OCI-LY3 (cell line): ENCODE data around the gene NUDT7.

Experiments
- H2AFZ ChIP-seq: fragments of 200-600, 300-600 bp; shearing (Covaris generic); 2 replicates; pipeline ENCODE4 v1.6.0; 2014; ENCODE audit warnings: antibody characterized with exemption, low read depth, low read length
- H3K27ac ChIP-seq: fragments of 200-600, 300-600 bp; sonication (generic); 2 replicates; pipeline ENCODE4 v1.5.1; 2014; ENCODE audit warnings: mild to moderate bottlenecking, low read length, moderate library complexity, mixed read lengths
- H3K27me3 ChIP-seq: fragments of 200-600, 300-600 bp; sonication (generic); 2 replicates; pipeline ENCODE4 v1.6.1; 2014; ENCODE audit warnings: low read depth, low read length, mixed read lengths
- H3K36me3 ChIP-seq: fragments of 200-600, 300-600 bp; sonication (generic); replicated peaks from 2 replicates; pipeline ENCODE3; 2014; ENCODE audit warnings: low read depth, low read length, mixed read lengths
- H3K4me1 ChIP-seq: fragments of 300-600, 200-600 bp; sonication (generic); 2 replicates; pipeline ENCODE4 v1.6.1; 2014; ENCODE audit warnings: low read length, mixed read lengths
- H3K4me2 ChIP-seq: fragments of 200-600, 300-600 bp; sonication (generic); 2 replicates; pipeline ENCODE4 v1.6.1; 2014; ENCODE audit warnings: low read length, mixed read lengths
- H3K4me3 ChIP-seq: fragments of 300-600, 200-600 bp; sonication (generic); 2 replicates; pipeline ENCODE4 v1.5.1; 2014; ENCODE audit warnings: antibody characterized with exemption, mild to moderate bottlenecking, low read length, moderate library complexity
- H3K79me2 ChIP-seq: fragments of 300-600, 200-600 bp; shearing (Covaris generic); 2 replicates; pipeline ENCODE4 v1.6.1; 2014; ENCODE audit warnings: mild to moderate bottlenecking, low read length, mixed read lengths
- H3K9ac ChIP-seq: fragments of 300-600, 200-600 bp; shearing (Covaris generic); 2 replicates; pipeline ENCODE4 v1.6.0; 2014; ENCODE audit warnings: mild to moderate bottlenecking, low read length, moderate library complexity
- H3K9me3 ChIP-seq: fragments of 200-600, 300-600 bp; shearing (Covaris generic); 2 replicates; pipeline ENCODE4 v1.6.1; 2014; ENCODE audit warnings: low read length, mixed read lengths; ENCODE audit not compliant: insufficient read depth
- H4K20me1 ChIP-seq: fragments of 200-600, 300-600 bp; sonication (generic); 2 replicates; pipeline ENCODE4 v1.6.1; 2016; ENCODE audit warnings: low read length, mixed read lengths; ENCODE audit not compliant: insufficient read depth
- CTCF ChIP-seq: fragments of 200-600, 300-600 bp; sonication (generic); IDR thresholded peaks from 2 replicates; pipeline ENCODE4 v1.5.1; 2014; ENCODE audit warnings: antibody characterized with exemption, low read length, low read depth
- EZH2phosphoT487 ChIP-seq: fragments of 200-600 bp; shearing (Covaris generic); IDR thresholded peaks from 2 replicates; pipeline ENCODE4 v1.6.1; 2018; ENCODE audit warnings: antibody characterized with exemption, mixed run types, low read depth

Gene NUDT7

DNA sequence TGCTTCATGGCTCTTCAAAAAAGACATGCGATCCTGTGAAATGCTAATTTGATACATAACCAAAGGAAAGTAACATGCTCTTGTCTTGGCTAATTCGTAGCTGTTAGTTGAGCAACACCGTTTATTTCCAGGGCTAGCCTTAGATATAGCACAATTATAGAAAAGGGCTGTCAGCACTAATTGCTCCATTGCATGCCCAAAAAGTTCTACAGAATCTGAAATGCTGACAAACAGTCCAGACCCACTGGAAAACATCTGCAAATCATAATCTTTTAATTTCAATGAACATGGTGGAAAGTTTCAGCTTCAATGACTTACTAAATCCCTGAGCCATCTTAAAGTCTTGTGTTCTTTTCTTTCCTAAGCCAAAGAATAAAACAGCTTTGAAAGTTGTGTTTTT is 42.9 kb upstream of the NUDT7 start:
- Histone ChIP-seq H3K9ac (no peak overlapping the region), H4K20me1 (no peaks in the 10 kb centered on the region), H3K36me3 (no peaks in the 10 kb centered on the region), H3K4me2 (no peak overlapping the region), H3K27ac (no peak overlapping the region), H3K79me2 (no peaks in the 10 kb centered on the region), H3K4me3 (no peak overlapping the region), H3K9me3 (no peaks in the 10 kb centered on the region), H3K4me1 (no peaks in the 10 kb centered on the region), H2AFZ (no peak overlapping the region), H3K27me3 (peaks cover 28% of the 10 kb centered on the region)
- TF ChIP-seq EZH2phosphoT487 (no peak), CTCF (no peak)

- Histone ChIP-seq H3K79me2 (no peaks in the 10 kb centered on the region), H2AFZ (no peak overlapping the region), H3K9me3 (no peaks in the 10 kb centered on the region), H3K4me1 (no peaks in the 10 kb centered on the region), H3K27ac (no peak overlapping the region), H3K27me3 (peaks cover 30% of the 10 kb centered on the region), H3K4me3 (no peak overlapping the region), H3K4me2 (no peak overlapping the region), H4K20me1 (no peaks in the 10 kb centered on the region), H3K36me3 (no peaks in the 10 kb centered on the region), H3K9ac (no peak overlapping the region)
- TF ChIP-seq CTCF (no peak), EZH2phosphoT487 (no peak)
Measured at GRCh38 chr16:77679901-77680300, 42.4 kb upstream of the NUDT7 start.

- Histone ChIP-seq H3K4me2 (no peak overlapping the region), H3K4me3 (no peak overlapping the region), H3K9me3 (no peaks in the 10 kb centered on the region), H3K27me3 (peaks cover 30% of the 10 kb centered on the region), H3K27ac (no peak overlapping the region), H4K20me1 (no peaks in the 10 kb centered on the region), H3K79me2 (no peaks in the 10 kb centered on the region), H2AFZ (no peak overlapping the region), H3K4me1 (no peaks in the 10 kb centered on the region), H3K36me3 (no peaks in the 10 kb centered on the region), H3K9ac (no peak overlapping the region)
- no peak for TF ChIP-seq CTCF
- TF ChIP-seq EZH2phosphoT487, result no peak
Measured at GRCh38 chr16:77680496-77680895, 41.8 kb upstream of the NUDT7 start.

- H3K36me3 ChIP-seq, result no peaks in the 10 kb centered on the region
- no peaks in the 10 kb centered on the region for H3K79me2 ChIP-seq
- peaks cover 38% of the 10 kb centered on the region for H3K27me3 ChIP-seq
- H4K20me1 ChIP-seq, result no peaks in the 10 kb centered on the region
- no peak overlapping the region for H2AFZ ChIP-seq
- no peak overlapping the region for H3K4me3 ChIP-seq
- no peaks in the 10 kb centered on the region for H3K4me1 ChIP-seq
- TF ChIP-seq EZH2phosphoT487, result no peak
- no peak for TF ChIP-seq CTCF
- H3K4me2 ChIP-seq, result no peak overlapping the region
- no peak overlapping the region for H3K9ac ChIP-seq
- no peak overlapping the region for H3K27ac ChIP-seq
- no peaks in the 10 kb centered on the region for H3K9me3 ChIP-seq
Measured at GRCh38 chr16:77682586-77682985, 39.7 kb upstream of the NUDT7 start.
